Keratinocyte (primary cell): Measurements from ENCODE around the gene TAL1. TPM values are rescaled to one million over a fixed set of nuclear protein-coding genes. Genes with fewer than 3 reads are reported as not detected.

Source experiments
- DNase-seq: peaks from one replicate; pipeline ENCODE4 v3.0.0-alpha.2; 2011; ENCODE audit warnings: low read depth, missing footprints, low spot score
- FAIRE-seq: peaks from 2 replicates; lab custom pipeline; 2011; peaks lifted over from hg19 to GRCh38; lab: Jason Lieb, UNC
- H2AFZ ChIP-seq: 2 replicates; pipeline ENCODE4 v1.6.0; 2012; ENCODE audit warnings: low read length, control low read depth, inconsistent platforms; ENCODE audit not compliant: control insufficient read depth
- H3K27ac ChIP-seq: 2 replicates; pipeline ENCODE4 v1.5.1; 2011; ENCODE audit warnings: low read length; ENCODE audit not compliant: control insufficient read depth, insufficient read depth
- H3K27me3 ChIP-seq: 3 replicates; pipeline ENCODE4 v1.6.0; 2011; ENCODE audit warnings: low read length; ENCODE audit not compliant: control insufficient read depth, insufficient read depth; ENCODE audit errors: extremely low read depth
- H3K36me3 ChIP-seq, 2 experiments: 2 replicates in 1 of 2; 3 replicates in 1 of 2; pipeline ENCODE4 v1.5.1; 2011; ENCODE audit warnings: low read length in 2 of 2, mild to moderate bottlenecking in 1 of 2; ENCODE audit not compliant: control insufficient read depth in 2 of 2, insufficient read depth in 2 of 2; ENCODE audit errors: extremely low read depth in 1 of 2
- H3K4me1 ChIP-seq: 3 replicates; pipeline ENCODE4 v1.5.1; 2011; ENCODE audit warnings: low read length; ENCODE audit not compliant: control insufficient read depth, insufficient read depth; ENCODE audit errors: extremely low read depth
- H3K4me2 ChIP-seq: 3 replicates; pipeline ENCODE4 v1.6.0; 2011; ENCODE audit warnings: low read depth, low read length; ENCODE audit not compliant: control insufficient read depth, insufficient read depth; ENCODE audit errors: extremely low read depth
- H3K4me3 ChIP-seq, 3 experiments: fragments of 200-600 bp in 1 of 3; sonication (generic) in 1 of 3; 2 replicates in 2 of 3; 3 replicates in 1 of 3; pipeline ENCODE4 v1.5.1; 2011 to 2016; ENCODE audit warnings: low read length in 3 of 3, mild to moderate bottlenecking in 3 of 3, control low read depth in 2 of 3, inconsistent platforms in 1 of 3, low read depth in 1 of 3, mixed read lengths in 1 of 3, mixed run types in 1 of 3, moderate library complexity in 1 of 3; ENCODE audit not compliant: control insufficient read depth in 2 of 3, insufficient read depth in 2 of 3; ENCODE audit errors: extremely low read depth in 1 of 3
- H3K79me2 ChIP-seq: 2 replicates; pipeline ENCODE4 v1.6.0; 2012; ENCODE audit warnings: low read length; ENCODE audit not compliant: control insufficient read depth, insufficient read depth
- H3K9ac ChIP-seq: 3 replicates; pipeline ENCODE4 v1.6.0; 2011; ENCODE audit warnings: low read length; ENCODE audit not compliant: control insufficient read depth, insufficient read depth; ENCODE audit errors: extremely low read depth
- H3K9me1 ChIP-seq: 3 replicates; pipeline ENCODE4 v1.6.0; 2011; ENCODE audit warnings: low read length; ENCODE audit not compliant: control insufficient read depth, insufficient read depth; ENCODE audit errors: extremely low read depth
- H3K9me3 ChIP-seq: 2 replicates; pipeline ENCODE4 v1.5.1; 2012; ENCODE audit warnings: low read depth, low read length; ENCODE audit not compliant: control insufficient read depth
- H4K20me1 ChIP-seq: 3 replicates; pipeline ENCODE4 v1.6.0; 2011; ENCODE audit warnings: low read length; ENCODE audit not compliant: control insufficient read depth, insufficient read depth; ENCODE audit errors: extremely low read depth
- EZH2 ChIP-seq: IDR thresholded peaks from one replicate; pipeline ENCODE4 v1.6.1; 2012; ENCODE audit warnings: inconsistent platforms, mild to moderate bottlenecking, low read length, moderate library complexity
- dilution Hi-C: fragments of 300-500 bp; cut with MboI; formaldehyde crosslinking; loops from one replicate; pipeline ENCODE4 v1.7.0; 2020; ENCODE audit warnings: low sequenced_read_pairs; ENCODE audit not compliant: extremely low pct_ligation_motif_present
- polyA plus RNA-seq, 5 experiments: library from polyadenylated mRNA; depleted of rRNA in 3 of 5; stranded (reverse) in 3 of 5; stranded (forward) in 1 of 5; unstranded in 1 of 5; fragments of >200 nt; gene quantifications; 1 replicate in 1 of 5; 2 replicates in 3 of 5; 3 replicates in 1 of 5; pipeline versions ENCODE4 v1.2.1 to v1.2.3, GENCODE V29; 2011 to 2012; ENCODE audit warnings: missing spikeins in 2 of 5, low read depth in 1 of 5, low replicate concordance in 1 of 5
- TF ChIP-seq, protein P1 (sequence below), 3 experiments: IDR thresholded peaks in 1 of 3; conservative IDR thresholded peaks in 1 of 3; optimal IDR thresholded peaks in 1 of 3; 2 replicates in 2 of 3; 3 replicates in 1 of 3; pipeline versions ENCODE3 to v1.5.1; 2011; ENCODE audit warnings: low read length in 3 of 3, mild to moderate bottlenecking in 3 of 3, moderate library complexity in 2 of 3, control low read depth in 1 of 3, inconsistent platforms in 1 of 3; ENCODE audit not compliant: insufficient read depth in 2 of 3; ENCODE audit errors: extremely low read depth in 1 of 3

TAL1 gene
- polyA plus RNA-seq, 1 donor (not counting 4 experiments of a cell fraction or from before 2014, with no cell fraction given) = not detected

DNA sequence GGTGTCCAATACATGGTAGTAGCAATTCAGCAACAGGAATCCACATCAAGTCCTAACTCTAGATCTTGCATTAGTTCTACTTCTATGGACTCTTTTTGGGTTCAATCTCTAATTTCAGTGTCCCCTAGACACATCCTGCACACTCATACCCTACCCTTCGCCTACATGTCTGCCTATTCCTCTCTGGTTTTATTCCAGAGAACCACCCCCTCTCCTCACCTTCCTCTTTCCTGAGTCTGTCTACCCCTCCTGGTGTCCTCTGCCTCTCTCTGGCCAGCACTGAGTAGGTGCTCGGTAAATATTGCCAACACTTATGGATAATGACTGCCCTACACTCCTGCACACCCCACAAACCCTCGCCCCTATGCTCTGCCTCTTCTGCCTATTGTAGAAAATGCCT, 9.5 kb downstream of the TAL1 start:
- no peak overlapping the region for H3K4me3 ChIP-seq
- H3K27ac ChIP-seq = no peak overlapping the region
- no peak for DNase-seq
- H4K20me1 ChIP-seq = no peaks in the 10 kb centered on the region
- TF ChIP-seq, protein P1, sequence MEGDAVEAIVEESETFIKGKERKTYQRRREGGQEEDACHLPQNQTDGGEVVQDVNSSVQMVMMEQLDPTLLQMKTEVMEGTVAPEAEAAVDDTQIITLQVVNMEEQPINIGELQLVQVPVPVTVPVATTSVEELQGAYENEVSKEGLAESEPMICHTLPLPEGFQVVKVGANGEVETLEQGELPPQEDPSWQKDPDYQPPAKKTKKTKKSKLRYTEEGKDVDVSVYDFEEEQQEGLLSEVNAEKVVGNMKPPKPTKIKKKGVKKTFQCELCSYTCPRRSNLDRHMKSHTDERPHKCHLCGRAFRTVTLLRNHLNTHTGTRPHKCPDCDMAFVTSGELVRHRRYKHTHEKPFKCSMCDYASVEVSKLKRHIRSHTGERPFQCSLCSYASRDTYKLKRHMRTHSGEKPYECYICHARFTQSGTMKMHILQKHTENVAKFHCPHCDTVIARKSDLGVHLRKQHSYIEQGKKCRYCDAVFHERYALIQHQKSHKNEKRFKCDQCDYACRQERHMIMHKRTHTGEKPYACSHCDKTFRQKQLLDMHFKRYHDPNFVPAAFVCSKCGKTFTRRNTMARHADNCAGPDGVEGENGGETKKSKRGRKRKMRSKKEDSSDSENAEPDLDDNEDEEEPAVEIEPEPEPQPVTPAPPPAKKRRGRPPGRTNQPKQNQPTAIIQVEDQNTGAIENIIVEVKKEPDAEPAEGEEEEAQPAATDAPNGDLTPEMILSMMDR (optimal IDR thresholded peaks at IDR 0.05 in 1 of 3, IDR thresholded peaks at IDR 0.05 in 1 of 3, conservative IDR thresholded peaks at IDR 0.05 in 1 of 3; ENCODE audit: extremely low read depth in 1 of 3, insufficient read depth in 2 of 3, low read length in 3 of 3) = no peak
- no peak for TF ChIP-seq EZH2
- FAIRE-seq = no peak
- no peaks in the 10 kb centered on the region for H3K9me1 ChIP-seq
- H3K36me3 ChIP-seq = no peaks in the 10 kb centered on the region
- no peaks in the 10 kb centered on the region for H3K9me3 ChIP-seq
- dilution Hi-C loops = no loop called here
- peaks cover 51% of the 10 kb centered on the region for H3K27me3 ChIP-seq
- H3K4me2 ChIP-seq = no peak overlapping the region
- H3K4me1 ChIP-seq = no peaks in the 10 kb centered on the region
- no peak overlapping the region for H2AFZ ChIP-seq
- H3K9ac ChIP-seq = no peak overlapping the region
- H3K79me2 ChIP-seq = no peaks in the 10 kb centered on the region

DNA sequence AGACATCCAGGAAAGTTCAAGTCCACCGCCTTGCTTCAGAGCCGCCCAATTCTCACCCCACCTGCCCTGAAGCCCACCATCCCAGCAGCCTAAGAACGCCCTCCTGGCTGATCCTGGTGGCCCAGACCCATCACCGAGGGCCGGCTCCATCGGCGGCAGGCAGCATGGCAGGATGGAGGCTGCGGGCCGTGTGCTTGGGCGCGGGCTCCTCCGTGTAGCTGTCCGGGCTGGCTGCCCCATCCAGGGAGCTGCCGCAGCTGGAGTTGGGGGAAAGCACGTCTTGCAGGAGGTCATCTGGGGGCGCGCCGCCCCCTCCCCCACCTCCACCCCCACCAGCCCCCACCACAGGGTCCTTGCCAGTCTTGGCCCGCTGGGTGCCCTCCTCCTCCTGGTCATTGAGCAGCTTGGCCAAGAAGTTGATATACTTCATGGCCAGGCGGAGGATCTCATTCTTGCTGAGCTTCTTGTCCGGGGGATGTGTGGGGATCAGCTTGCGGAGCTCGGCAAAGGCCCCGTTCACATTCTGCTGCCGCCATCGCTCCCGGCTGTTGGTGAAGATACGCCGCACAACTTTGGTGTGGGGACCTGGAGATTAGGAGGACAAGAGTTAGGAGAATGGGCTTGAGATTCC, 12.3 kb downstream of the TAL1 start:
- Histone ChIP-seq H3K36me3 (no peaks in the 10 kb centered on the region), H3K9ac (no peak overlapping the region), H3K79me2 (no peaks in the 10 kb centered on the region), H4K20me1 (no peaks in the 10 kb centered on the region), H3K27ac (no peak overlapping the region), H3K4me3 (no peak overlapping the region), H3K9me1 (no peaks in the 10 kb centered on the region), H3K27me3 (peaks cover 23% of the 10 kb centered on the region), H2AFZ (no peak overlapping the region), H3K4me1 (no peaks in the 10 kb centered on the region), H3K9me3 (no peaks in the 10 kb centered on the region), H3K4me2 (no peak overlapping the region)
- TF ChIP-seq EZH2 = no peak
- TF ChIP-seq, protein P1 (optimal IDR thresholded peaks at IDR 0.05 in 1 of 3, IDR thresholded peaks at IDR 0.05 in 1 of 3, conservative IDR thresholded peaks at IDR 0.05 in 1 of 3; ENCODE audit: extremely low read depth in 1 of 3, insufficient read depth in 2 of 3, low read length in 3 of 3) = no peak
- FAIRE-seq = no peak
- DNase-seq = no peak
- dilution Hi-C loops = no loop called here
